Measurements from ENCODE around the gene DDX19B.
"Not testable (repeated sequence)": the region's sequence is repeated elsewhere in the genome, so short reads cannot be mapped to it uniquely, and the experiment has no call there.

DDX19B gene

DNA sequence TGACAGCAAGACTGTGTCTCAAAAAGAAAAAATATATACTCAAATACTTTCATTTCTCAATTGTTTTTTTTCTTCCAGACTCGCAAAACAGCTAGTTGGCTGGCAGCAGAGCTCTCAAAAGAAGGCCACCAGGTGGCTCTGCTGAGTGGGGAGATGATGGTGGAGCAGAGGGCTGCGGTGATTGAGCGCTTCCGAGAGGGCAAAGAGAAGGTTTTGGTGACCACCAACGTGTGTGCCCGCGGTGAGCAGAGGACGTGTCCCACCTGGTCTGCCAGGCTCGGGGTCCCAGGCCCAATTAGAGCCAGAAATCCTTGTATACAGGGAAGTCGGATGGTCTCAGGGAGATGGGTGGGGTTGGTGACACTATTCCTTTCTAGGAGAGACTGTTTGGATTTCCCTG is 71.2 kb downstream of the DDX19B start:
- POLR2A ChIA-PET; H3K4me3 ChIP-seq (ENCODE audit: low read depth, low read length); DNase-seq (ENCODE audit: low read depth, low spot score): not testable (repeated sequence)
- TF ChIP-seq, protein P1, sequence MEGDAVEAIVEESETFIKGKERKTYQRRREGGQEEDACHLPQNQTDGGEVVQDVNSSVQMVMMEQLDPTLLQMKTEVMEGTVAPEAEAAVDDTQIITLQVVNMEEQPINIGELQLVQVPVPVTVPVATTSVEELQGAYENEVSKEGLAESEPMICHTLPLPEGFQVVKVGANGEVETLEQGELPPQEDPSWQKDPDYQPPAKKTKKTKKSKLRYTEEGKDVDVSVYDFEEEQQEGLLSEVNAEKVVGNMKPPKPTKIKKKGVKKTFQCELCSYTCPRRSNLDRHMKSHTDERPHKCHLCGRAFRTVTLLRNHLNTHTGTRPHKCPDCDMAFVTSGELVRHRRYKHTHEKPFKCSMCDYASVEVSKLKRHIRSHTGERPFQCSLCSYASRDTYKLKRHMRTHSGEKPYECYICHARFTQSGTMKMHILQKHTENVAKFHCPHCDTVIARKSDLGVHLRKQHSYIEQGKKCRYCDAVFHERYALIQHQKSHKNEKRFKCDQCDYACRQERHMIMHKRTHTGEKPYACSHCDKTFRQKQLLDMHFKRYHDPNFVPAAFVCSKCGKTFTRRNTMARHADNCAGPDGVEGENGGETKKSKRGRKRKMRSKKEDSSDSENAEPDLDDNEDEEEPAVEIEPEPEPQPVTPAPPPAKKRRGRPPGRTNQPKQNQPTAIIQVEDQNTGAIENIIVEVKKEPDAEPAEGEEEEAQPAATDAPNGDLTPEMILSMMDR (IDR thresholded peaks at IDR 0.05; ENCODE audit: insufficient read depth, low read length, missing control alignments), result peak; percentile 39
- CTCF ChIA-PET, result interaction anchor here (0.8 to 4.1 kb wide), 13 partner anchors 9 to 283 kb away, joined by 3 to 62 read pairs (median 4); partner anchors contain the start of gene FCSK

DNA sequence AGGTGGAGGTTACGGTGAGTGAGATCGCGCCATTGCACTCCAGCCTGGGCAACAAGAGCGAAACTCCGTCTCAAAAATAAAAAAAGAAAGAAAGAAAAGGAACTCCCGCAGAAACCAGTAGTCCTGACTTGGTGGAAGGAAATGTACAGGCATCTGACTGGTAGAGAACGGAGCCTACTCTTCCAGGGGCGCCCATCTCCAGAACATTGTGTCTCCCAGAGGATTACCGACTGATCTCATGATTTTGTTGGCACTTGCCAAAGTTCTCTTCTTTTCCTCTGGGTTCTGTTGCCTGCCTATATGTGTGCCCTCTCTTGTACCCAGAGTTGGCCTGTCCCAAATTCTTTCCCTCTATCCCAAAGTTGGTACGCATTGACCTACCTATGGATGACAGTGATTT is 71.9 kb downstream of the DDX19B start:
- no peak overlapping the region for H3K4me3 ChIP-seq (ENCODE audit: low read depth, low read length)
- DNase-seq (ENCODE audit: low read depth, low spot score), result no peak
- TF ChIP-seq, protein P1 (IDR thresholded peaks at IDR 0.05; ENCODE audit: insufficient read depth, low read length, missing control alignments), result no peak
- ChIA-PET CTCF (interaction anchor here (1.5 to 4.1 kb wide), 2 partner anchors 9 to 282 kb away, joined by 4 to 62 read pairs; no protein-coding TSS in a partner anchor), POLR2A (no interaction called here)

DNA sequence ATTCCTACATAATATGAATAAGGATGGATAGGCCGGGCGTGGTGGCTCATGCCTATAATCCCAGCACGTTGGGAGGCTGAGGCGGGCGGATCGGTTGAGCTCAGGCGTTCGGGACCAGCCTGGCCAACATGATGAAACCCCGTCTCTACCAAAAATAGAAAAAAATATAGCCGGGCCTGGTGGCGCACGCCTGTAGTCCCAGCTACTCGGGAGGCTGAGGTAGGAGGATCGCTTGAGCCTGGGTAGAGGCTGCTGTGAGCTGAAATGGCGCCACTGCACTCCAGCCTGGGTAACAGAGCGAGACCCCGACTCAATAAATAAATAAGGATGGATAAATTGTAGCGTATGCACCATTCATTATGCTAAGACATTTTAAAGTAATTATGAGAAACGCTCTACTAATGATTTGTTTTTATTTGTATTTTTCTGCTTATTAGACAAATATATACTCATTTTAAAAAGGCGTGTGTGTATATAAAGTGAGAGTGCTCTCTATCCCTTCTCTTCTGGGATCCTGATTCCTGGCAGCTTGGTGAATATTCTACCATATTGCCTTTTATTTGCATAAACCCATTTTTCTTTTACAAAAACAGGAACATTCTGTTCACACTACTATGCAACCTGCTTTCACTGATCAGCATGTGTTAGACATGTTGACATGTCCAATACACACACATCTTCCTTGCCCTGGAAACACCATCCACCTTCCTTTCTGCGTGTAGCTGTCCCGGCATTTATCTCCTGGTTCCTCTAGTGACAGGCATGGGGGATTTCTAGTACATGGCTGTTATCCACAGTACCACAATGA is 74.1 kb downstream of the DDX19B start:
- POLR2A ChIA-PET, result interaction anchor here (0.5 to 1.0 kb wide), 3 partner anchors 25 to 150 kb away, joined by 3 to 4 read pairs (median 3); partner anchors contain the start of gene COG4
- H3K4me3 ChIP-seq (ENCODE audit: low read depth, low read length), result no peak overlapping the region
- TF ChIP-seq, protein P1 (IDR thresholded peaks at IDR 0.05; ENCODE audit: insufficient read depth, low read length, missing control alignments), result no peak
- DNase-seq (ENCODE audit: low read depth, low spot score), result no peak
- CTCF ChIA-PET, result interaction anchor here (1.1 to 9.4 kb wide), 3 partner anchors 12 to 280 kb away, joined by 3 to 79 read pairs (median 3); no protein-coding TSS in a partner anchor

DNA sequence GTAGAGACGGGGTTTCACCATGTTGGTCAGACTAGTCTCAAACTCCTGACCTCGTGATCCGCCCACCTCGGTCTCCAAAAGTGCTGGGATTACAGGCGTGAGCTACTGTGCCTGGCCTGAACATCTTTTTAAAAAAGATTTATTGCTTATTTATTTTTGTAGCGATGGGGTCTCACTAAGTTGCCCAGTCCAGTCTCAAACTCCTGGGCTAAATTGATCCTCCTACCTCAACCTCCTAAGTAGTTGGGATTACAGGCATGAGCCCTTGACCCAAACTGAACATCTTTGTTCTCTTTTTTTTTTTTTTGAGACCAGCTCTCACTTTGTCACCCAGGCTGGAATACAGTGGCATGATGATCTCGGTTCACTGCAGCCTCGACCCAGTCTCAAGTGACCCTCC is 75.2 kb downstream of the DDX19B start:
- ChIA-PET CTCF (interaction anchor here (9.4 kb wide), 1 partner anchor 279 kb away, joined by 79 read pairs; no protein-coding TSS in a partner anchor), POLR2A (no interaction called here)
- no peak for DNase-seq (ENCODE audit: low read depth, low spot score)
- no peak overlapping the region for H3K4me3 ChIP-seq (ENCODE audit: low read depth, low read length)
- TF ChIP-seq, protein P1 (IDR thresholded peaks at IDR 0.05; ENCODE audit: insufficient read depth, low read length, missing control alignments), result no peak

DNA sequence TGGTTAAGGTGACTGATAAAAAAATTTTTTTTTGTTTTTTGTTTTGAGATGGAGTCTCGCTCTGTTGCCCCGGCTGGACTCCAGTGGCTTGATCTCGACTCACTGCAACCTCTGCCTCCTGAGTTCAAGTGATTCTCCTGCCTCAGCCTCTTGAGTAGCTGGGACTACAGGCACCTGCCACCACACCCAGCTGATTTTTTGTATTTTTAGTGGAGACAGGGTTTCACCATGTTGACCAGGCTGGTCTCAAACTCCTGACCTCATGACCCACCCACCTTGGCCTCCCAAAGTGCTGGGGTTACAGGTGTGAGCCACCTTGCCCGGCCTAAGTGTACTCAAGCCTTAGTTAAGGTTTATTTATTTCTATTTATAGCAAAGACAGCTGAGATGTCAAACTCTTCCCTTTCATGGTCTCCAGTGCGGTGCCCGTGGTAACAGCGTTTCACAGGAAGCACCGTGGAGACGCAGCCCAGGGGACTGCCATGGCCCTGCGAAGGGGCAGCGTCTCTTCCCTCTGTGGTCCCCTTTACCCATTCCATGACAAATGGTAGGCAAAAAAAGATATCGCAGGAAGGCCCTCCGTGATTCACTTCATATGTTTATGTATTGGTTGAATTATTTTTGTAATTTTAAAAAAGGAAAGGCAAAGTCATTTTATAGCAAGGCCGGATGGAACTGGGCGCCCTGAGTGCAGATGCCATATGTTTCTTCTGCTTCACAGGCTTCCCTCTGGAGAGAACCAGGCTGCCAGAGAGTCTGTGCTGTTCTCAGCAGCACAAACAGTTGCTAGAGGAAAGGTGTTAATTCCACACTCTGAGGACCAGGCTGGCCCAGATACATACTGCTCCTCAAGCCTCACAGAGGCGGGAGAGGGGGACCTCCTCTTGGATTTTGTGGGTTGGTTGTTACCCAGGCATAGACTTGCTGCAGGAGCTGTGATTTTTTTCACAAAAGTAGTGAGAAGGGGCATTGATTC is 76.9 kb downstream of the DDX19B start:
- TF ChIP-seq, protein P1 (IDR thresholded peaks at IDR 0.05; ENCODE audit: insufficient read depth, low read length, missing control alignments), result no peak
- CTCF ChIA-PET, result interaction anchor here (1.2 to 9.4 kb wide), 3 partner anchors 8 to 277 kb away, joined by 4 to 79 read pairs (median 4); no protein-coding TSS in a partner anchor
- no peak for DNase-seq (ENCODE audit: low read depth, low spot score)
- POLR2A ChIA-PET, result interaction anchor here (0.8 to 1.0 kb wide), 2 partner anchors 62 to 115 kb away, joined by 3 read pairs; no protein-coding TSS in a partner anchor
- H3K4me3 ChIP-seq (ENCODE audit: low read depth, low read length), result no peak overlapping the region

Measured in AG04449 (cell line).